ENCODE data around the gene CAPZB.

Gene CAPZB

DNA sequence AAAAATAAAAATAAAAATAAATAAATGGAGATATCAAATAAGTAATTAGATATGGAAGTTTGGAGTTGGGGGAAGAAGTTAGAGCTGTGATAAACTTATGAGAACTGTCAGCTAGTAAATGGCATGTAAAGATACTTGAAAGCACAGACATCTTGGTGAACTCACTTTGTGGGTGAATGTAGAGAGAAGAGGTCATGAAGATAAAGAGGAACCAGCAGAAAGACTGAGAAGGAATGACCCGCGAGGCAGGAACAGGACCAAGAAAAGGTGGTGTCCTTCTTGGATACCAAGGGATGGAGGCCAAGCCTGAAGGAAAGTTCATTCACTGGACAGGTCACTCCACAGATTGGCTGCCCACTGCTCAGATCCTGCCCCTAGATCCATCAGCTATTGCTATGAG lies 4.7 kb upstream of the CAPZB start:
- H3K27ac ChIP-seq (replicated peaks): no peak overlapping the region

DNA sequence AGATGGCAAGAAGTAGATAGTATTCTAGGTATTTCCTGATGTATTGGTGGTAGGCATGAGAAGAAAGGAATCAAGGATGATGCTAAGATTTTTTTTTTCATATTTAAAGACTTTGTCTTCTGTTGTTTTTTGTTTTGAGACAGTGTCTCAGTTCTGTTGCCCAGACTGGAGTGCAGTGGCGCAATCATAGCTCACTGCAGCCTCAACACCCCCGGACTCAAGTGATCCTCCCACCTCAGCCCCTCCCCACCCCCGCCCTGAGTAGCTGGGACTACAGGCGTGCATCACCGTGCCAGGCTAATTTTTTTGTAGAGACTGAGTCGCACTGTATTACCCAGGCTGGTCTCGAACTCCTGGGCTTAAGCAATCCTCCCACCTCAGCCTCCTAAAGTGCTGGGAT lies 2.8 kb upstream of the CAPZB start:
- Histone ChIP-seq H3K4me3 (replicated peaks; ENCODE audit: insufficient read depth, low read length) (no peak overlapping the region), H3K27ac (replicated peaks) (no peak overlapping the region), H3K27me3 (ENCODE audit: insufficient read depth, poor library complexity, severe bottlenecking) (no peaks in the 10 kb centered on the region)
- DNase-seq (ENCODE audit: low read depth in 1 of 2, low spot score in 1 of 2): no peak
- TF ChIP-seq, protein P1, sequence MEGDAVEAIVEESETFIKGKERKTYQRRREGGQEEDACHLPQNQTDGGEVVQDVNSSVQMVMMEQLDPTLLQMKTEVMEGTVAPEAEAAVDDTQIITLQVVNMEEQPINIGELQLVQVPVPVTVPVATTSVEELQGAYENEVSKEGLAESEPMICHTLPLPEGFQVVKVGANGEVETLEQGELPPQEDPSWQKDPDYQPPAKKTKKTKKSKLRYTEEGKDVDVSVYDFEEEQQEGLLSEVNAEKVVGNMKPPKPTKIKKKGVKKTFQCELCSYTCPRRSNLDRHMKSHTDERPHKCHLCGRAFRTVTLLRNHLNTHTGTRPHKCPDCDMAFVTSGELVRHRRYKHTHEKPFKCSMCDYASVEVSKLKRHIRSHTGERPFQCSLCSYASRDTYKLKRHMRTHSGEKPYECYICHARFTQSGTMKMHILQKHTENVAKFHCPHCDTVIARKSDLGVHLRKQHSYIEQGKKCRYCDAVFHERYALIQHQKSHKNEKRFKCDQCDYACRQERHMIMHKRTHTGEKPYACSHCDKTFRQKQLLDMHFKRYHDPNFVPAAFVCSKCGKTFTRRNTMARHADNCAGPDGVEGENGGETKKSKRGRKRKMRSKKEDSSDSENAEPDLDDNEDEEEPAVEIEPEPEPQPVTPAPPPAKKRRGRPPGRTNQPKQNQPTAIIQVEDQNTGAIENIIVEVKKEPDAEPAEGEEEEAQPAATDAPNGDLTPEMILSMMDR (IDR thresholded peaks at IDR 0.05; ENCODE audit: insufficient read depth, low read length): no peak
- TF ChIP-seq POLR2AphosphoS5 (IDR thresholded peaks at IDR 0.05; ENCODE audit: low read depth): no peak
- TF ChIP-seq GABPA (IDR thresholded peaks at IDR 0.05; ENCODE audit: low read depth): no peak
- no peak for TF ChIP-seq SPI1 (IDR thresholded peaks at IDR 0.05; ENCODE audit: borderline replicate concordance, low read depth)
- TF ChIP-seq, protein P2, sequence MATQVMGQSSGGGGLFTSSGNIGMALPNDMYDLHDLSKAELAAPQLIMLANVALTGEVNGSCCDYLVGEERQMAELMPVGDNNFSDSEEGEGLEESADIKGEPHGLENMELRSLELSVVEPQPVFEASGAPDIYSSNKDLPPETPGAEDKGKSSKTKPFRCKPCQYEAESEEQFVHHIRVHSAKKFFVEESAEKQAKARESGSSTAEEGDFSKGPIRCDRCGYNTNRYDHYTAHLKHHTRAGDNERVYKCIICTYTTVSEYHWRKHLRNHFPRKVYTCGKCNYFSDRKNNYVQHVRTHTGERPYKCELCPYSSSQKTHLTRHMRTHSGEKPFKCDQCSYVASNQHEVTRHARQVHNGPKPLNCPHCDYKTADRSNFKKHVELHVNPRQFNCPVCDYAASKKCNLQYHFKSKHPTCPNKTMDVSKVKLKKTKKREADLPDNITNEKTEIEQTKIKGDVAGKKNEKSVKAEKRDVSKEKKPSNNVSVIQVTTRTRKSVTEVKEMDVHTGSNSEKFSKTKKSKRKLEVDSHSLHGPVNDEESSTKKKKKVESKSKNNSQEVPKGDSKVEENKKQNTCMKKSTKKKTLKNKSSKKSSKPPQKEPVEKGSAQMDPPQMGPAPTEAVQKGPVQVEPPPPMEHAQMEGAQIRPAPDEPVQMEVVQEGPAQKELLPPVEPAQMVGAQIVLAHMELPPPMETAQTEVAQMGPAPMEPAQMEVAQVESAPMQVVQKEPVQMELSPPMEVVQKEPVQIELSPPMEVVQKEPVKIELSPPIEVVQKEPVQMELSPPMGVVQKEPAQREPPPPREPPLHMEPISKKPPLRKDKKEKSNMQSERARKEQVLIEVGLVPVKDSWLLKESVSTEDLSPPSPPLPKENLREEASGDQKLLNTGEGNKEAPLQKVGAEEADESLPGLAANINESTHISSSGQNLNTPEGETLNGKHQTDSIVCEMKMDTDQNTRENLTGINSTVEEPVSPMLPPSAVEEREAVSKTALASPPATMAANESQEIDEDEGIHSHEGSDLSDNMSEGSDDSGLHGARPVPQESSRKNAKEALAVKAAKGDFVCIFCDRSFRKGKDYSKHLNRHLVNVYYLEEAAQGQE (IDR thresholded peaks at IDR 0.05; ENCODE audit: insufficient replicate concordance, low read depth): no peak

More for the DNA sequence above, 4.7 kb upstream of the CAPZB start:
- Histone ChIP-seq H3K4me3 (replicated peaks; ENCODE audit: insufficient read depth, low read length) (no peak overlapping the region), H3K27me3 (ENCODE audit: insufficient read depth, poor library complexity, severe bottlenecking) (no peaks in the 10 kb centered on the region)
- TF ChIP-seq GABPA (IDR thresholded peaks at IDR 0.05; ENCODE audit: low read depth): no peak
- TF ChIP-seq, protein P1 (IDR thresholded peaks at IDR 0.05; ENCODE audit: insufficient read depth, low read length): no peak
- TF ChIP-seq POLR2AphosphoS5 (IDR thresholded peaks at IDR 0.05; ENCODE audit: low read depth): no peak
- TF ChIP-seq, protein P2 (IDR thresholded peaks at IDR 0.05; ENCODE audit: insufficient replicate concordance, low read depth): no peak
- TF ChIP-seq SPI1 (IDR thresholded peaks at IDR 0.05; ENCODE audit: borderline replicate concordance, low read depth): no peak; the same call in 1 of the 2 replicates
- DNase-seq (ENCODE audit: low read depth in 1 of 2, low spot score in 1 of 2): no peak

DNA sequence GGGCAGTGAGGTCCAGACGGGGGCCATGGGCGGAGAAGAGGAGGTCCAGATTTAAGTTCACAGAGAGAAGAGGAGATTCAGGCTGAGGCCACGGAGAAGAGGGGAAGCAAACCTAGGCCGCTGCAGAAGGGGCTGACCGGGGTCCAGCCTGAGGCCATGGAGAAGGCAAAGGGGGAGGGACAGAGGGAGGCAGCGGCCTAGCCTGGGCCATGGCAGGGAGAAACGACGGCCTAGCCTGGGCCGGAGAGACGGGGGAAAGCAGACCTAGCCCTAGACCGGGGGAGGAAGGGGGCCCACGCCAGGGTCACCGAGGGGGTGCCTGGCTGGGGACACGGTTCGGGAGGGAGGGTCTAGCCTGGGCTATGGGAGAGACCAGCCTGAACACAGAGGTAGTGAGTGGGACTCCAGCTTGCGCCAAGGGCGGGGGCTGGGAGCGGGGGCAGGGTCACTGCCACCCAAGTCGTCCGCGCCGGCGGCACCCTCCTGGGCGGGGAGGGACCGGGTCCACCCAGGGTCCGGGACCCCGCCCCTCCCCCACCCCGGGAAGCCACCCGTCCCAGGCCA lies 459 bp downstream of the CAPZB start:
- TF ChIP-seq, protein P1 (IDR thresholded peaks at IDR 0.05; ENCODE audit: insufficient read depth, low read length): no peak
- TF ChIP-seq POLR2AphosphoS5 (IDR thresholded peaks at IDR 0.05; ENCODE audit: low read depth) (no peak), GABPA (IDR thresholded peaks at IDR 0.05; ENCODE audit: low read depth) (no peak), SPI1 (IDR thresholded peaks at IDR 0.05; ENCODE audit: borderline replicate concordance, low read depth) (no peak)
- TF ChIP-seq, protein P2 (IDR thresholded peaks at IDR 0.05; ENCODE audit: insufficient replicate concordance, low read depth): no peak
- Histone ChIP-seq H3K27ac (replicated peaks) (peak overlapping the region; percentile 82), H3K27me3 (ENCODE audit: insufficient read depth, poor library complexity, severe bottlenecking) (no peaks in the 10 kb centered on the region), H3K4me3 (replicated peaks; ENCODE audit: insufficient read depth, low read length) (peak overlapping the region; percentile 99)
- DNase-seq (ENCODE audit: low read depth in 1 of 2, low spot score in 1 of 2): no peak
